GM15510 (cell line): ENCODE results near the gene KIF26B.

Experiments used
- POLR2A ChIP-seq: IDR thresholded peaks from 3 replicates; pipeline ENCODE4 v1.6.1; 2011; ENCODE audit warnings: borderline replicate concordance; ENCODE audit not compliant: insufficient read length; ENCODE audit errors: extremely low read depth

The KIF26B gene

GRCh38 chr1:245310571-245311531 is 156.1 kb downstream of the KIF26B start:
- TF ChIP-seq POLR2A = no peak

- TF ChIP-seq POLR2A = no peak
Measured at GRCh38 chr1:245311887-245312536, 157.2 kb downstream of the KIF26B start.

- no peak for TF ChIP-seq POLR2A
Measured at GRCh38 chr1:245313576-245313975, 158.8 kb downstream of the KIF26B start.

- TF ChIP-seq POLR2A = no peak
Measured at GRCh38 chr1:245316784-245317183, 162.0 kb downstream of the KIF26B start.

- no peak for TF ChIP-seq POLR2A
Measured at GRCh38 chr1:245317217-245317616, 162.4 kb downstream of the KIF26B start.

GRCh38 chr1:245319094-245319493 is 164.3 kb downstream of the KIF26B start:
- no peak for TF ChIP-seq POLR2A

- no peak for TF ChIP-seq POLR2A
Measured at GRCh38 chr1:245322673-245323072, 167.9 kb downstream of the KIF26B start.

GRCh38 chr1:245325922-245326795 is 171.4 kb downstream of the KIF26B start:
- TF ChIP-seq POLR2A = no peak

- TF ChIP-seq POLR2A = no peak
Measured at GRCh38 chr1:245327360-245327759, 172.6 kb downstream of the KIF26B start.

GRCh38 chr1:245327842-245328241 is 173.1 kb downstream of the KIF26B start:
- no peak for TF ChIP-seq POLR2A

GRCh38 chr1:245330951-245331350 is 176.2 kb downstream of the KIF26B start:
- TF ChIP-seq POLR2A = no peak

- no peak for TF ChIP-seq POLR2A
Measured at GRCh38 chr1:245332085-245332484, 177.3 kb downstream of the KIF26B start.

GRCh38 chr1:245332513-245332912 is 177.7 kb downstream of the KIF26B start:
- TF ChIP-seq POLR2A = no peak

GRCh38 chr1:245334235-245334634 is 179.4 kb downstream of the KIF26B start:
- no peak for TF ChIP-seq POLR2A
